ENCODE results near the gene CDKAL1.

The CDKAL1 gene

GRCh38 chr6:21257125-21257524 is 722.9 kb downstream of the CDKAL1 start:
- no peak overlapping the region for H3K27ac ChIP-seq (ENCODE audit: low read depth, low read length)
- no peaks in the 10 kb centered on the region for H3K4me1 ChIP-seq (ENCODE audit: control insufficient read depth in 1 of 2, insufficient read depth in 2 of 2, low read length in 2 of 2)
- H3K4me3 ChIP-seq (ENCODE audit: low read depth in 1 of 2, low read length in 2 of 2), result no peak overlapping the region
- no peaks in the 10 kb centered on the region for H3K36me3 ChIP-seq (ENCODE audit: control insufficient read depth in 1 of 2, insufficient read depth in 2 of 2, low read length in 2 of 2)
- no peak overlapping the region for H3K9ac ChIP-seq (ENCODE audit: low read depth in 1 of 2, low read length in 2 of 2)
- no peaks in the 10 kb centered on the region for H3K9me3 ChIP-seq (ENCODE audit: control insufficient read depth in 1 of 2, low read length in 2 of 2)
- H3K27me3 ChIP-seq (ENCODE audit: control insufficient read depth in 1 of 2, insufficient read depth in 2 of 2, low read length in 2 of 2), result no peaks in the 10 kb centered on the region

GRCh38 chr6:21258665-21259064 is 724.4 kb downstream of the CDKAL1 start:
- H3K4me1 ChIP-seq (ENCODE audit: control insufficient read depth in 1 of 2, insufficient read depth in 2 of 2, low read length in 2 of 2), result no peaks in the 10 kb centered on the region
- H3K36me3 ChIP-seq (ENCODE audit: control insufficient read depth in 1 of 2, insufficient read depth in 2 of 2, low read length in 2 of 2), result no peaks in the 10 kb centered on the region
- H3K27me3 ChIP-seq (ENCODE audit: control insufficient read depth in 1 of 2, insufficient read depth in 2 of 2, low read length in 2 of 2), result no peaks in the 10 kb centered on the region
- no peak overlapping the region for H3K27ac ChIP-seq (ENCODE audit: low read depth, low read length)
- no peak overlapping the region for H3K4me3 ChIP-seq (ENCODE audit: low read depth in 1 of 2, low read length in 2 of 2)
- no peaks in the 10 kb centered on the region for H3K9me3 ChIP-seq (ENCODE audit: control insufficient read depth in 1 of 2, low read length in 2 of 2)
- no peak overlapping the region for H3K9ac ChIP-seq (ENCODE audit: low read depth in 1 of 2, low read length in 2 of 2)

DNA sequence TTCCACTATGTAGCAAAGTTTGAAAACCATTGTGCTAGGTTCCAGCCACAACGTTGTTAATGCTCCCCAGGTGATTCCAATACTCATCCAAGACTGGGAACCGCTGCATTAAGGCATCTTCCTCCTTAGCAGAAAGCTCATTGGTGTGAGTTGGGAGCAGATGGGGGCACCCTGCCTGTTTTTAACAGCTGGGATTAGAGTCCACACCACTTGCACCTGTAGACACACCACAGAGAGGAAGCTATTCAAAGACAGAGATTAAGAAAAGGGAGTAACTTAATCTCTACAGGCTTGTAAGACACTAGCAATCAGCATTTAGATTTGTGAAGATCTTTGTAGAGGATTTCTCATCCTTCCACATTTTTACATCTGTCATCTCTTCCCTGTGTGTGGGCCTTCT is 725.4 kb downstream of the CDKAL1 start:
- Histone ChIP-seq H3K4me1 (ENCODE audit: control insufficient read depth in 1 of 2, insufficient read depth in 2 of 2, low read length in 2 of 2) (no peaks in the 10 kb centered on the region), H3K27me3 (ENCODE audit: control insufficient read depth in 1 of 2, insufficient read depth in 2 of 2, low read length in 2 of 2) (no peaks in the 10 kb centered on the region), H3K4me3 (ENCODE audit: low read depth in 1 of 2, low read length in 2 of 2) (no peak overlapping the region), H3K9me3 (ENCODE audit: control insufficient read depth in 1 of 2, low read length in 2 of 2) (no peaks in the 10 kb centered on the region), H3K36me3 (ENCODE audit: control insufficient read depth in 1 of 2, insufficient read depth in 2 of 2, low read length in 2 of 2) (no peaks in the 10 kb centered on the region), H3K9ac (ENCODE audit: low read depth in 1 of 2, low read length in 2 of 2) (no peak overlapping the region), H3K27ac (ENCODE audit: low read depth, low read length) (no peak overlapping the region)

GRCh38 chr6:21262504-21262903 is 728.2 kb downstream of the CDKAL1 start:
- H3K27me3 ChIP-seq (ENCODE audit: control insufficient read depth in 1 of 2, insufficient read depth in 2 of 2, low read length in 2 of 2), result no peaks in the 10 kb centered on the region
- no peaks in the 10 kb centered on the region for H3K36me3 ChIP-seq (ENCODE audit: control insufficient read depth in 1 of 2, insufficient read depth in 2 of 2, low read length in 2 of 2)
- H3K9ac ChIP-seq (ENCODE audit: low read depth in 1 of 2, low read length in 2 of 2), result no peak overlapping the region
- H3K4me3 ChIP-seq (ENCODE audit: low read depth in 1 of 2, low read length in 2 of 2), result no peak overlapping the region
- H3K9me3 ChIP-seq (ENCODE audit: control insufficient read depth in 1 of 2, low read length in 2 of 2), result no peaks in the 10 kb centered on the region
- H3K4me1 ChIP-seq (ENCODE audit: control insufficient read depth in 1 of 2, insufficient read depth in 2 of 2, low read length in 2 of 2), result no peaks in the 10 kb centered on the region
- no peak overlapping the region for H3K27ac ChIP-seq (ENCODE audit: low read depth, low read length)

DNA sequence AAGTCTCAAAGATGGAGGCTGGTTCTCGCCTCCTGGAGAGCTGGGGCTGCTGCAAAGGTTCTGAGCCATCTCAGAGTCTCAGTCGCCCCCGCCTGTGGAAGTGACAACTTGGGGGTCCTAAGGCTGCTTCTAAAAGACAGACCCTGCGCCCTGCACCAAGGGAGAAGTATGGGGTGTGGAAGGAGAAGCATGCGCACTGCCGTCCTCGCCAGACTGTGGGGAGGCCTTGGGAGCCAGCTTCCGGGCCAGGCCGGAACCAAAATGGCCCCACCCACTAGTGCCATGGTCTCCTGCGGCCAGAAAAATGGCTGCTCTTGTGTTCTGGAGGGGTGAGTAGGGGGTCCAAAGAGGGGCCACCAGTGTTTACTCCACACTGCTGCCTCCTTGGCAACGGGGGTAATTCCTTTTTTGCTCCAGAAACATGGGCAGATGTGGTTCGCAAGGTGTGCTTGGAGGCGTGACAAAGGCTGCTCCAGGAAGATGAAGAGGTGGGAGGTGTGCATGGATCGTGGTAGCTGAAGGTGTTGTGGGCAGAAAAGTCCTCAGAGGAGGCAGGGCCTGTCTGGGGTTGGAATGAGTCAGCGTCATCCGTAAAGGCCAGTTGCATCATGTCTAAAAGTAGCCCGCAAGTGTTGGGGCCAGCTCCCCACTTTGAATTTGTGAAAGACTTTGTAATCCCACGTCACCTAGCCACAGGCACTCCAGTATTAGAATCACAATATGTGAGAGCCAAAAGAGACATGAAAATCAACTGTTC is 729.5 kb downstream of the CDKAL1 start:
- no peaks in the 10 kb centered on the region for H3K4me1 ChIP-seq (ENCODE audit: control insufficient read depth in 1 of 2, insufficient read depth in 2 of 2, low read length in 2 of 2)
- H3K27ac ChIP-seq (ENCODE audit: low read depth, low read length), result no peak overlapping the region
- no peak overlapping the region for H3K9ac ChIP-seq (ENCODE audit: low read depth in 1 of 2, low read length in 2 of 2)
- no peak overlapping the region for H3K4me3 ChIP-seq (ENCODE audit: low read depth in 1 of 2, low read length in 2 of 2)
- H3K27me3 ChIP-seq (ENCODE audit: control insufficient read depth in 1 of 2, insufficient read depth in 2 of 2, low read length in 2 of 2), result no peaks in the 10 kb centered on the region
- H3K36me3 ChIP-seq (ENCODE audit: control insufficient read depth in 1 of 2, insufficient read depth in 2 of 2, low read length in 2 of 2), result no peaks in the 10 kb centered on the region
- no peaks in the 10 kb centered on the region for H3K9me3 ChIP-seq (ENCODE audit: control insufficient read depth in 1 of 2, low read length in 2 of 2)

GRCh38 chr6:21264288-21265033 is 730.2 kb downstream of the CDKAL1 start:
- H3K27me3 ChIP-seq (ENCODE audit: control insufficient read depth in 1 of 2, insufficient read depth in 2 of 2, low read length in 2 of 2), result no peaks in the 10 kb centered on the region
- H3K27ac ChIP-seq (ENCODE audit: low read depth, low read length), result no peak overlapping the region
- H3K4me1 ChIP-seq (ENCODE audit: control insufficient read depth in 1 of 2, insufficient read depth in 2 of 2, low read length in 2 of 2), result no peaks in the 10 kb centered on the region
- no peaks in the 10 kb centered on the region for H3K36me3 ChIP-seq (ENCODE audit: control insufficient read depth in 1 of 2, insufficient read depth in 2 of 2, low read length in 2 of 2)
- no peak overlapping the region for H3K4me3 ChIP-seq (ENCODE audit: low read depth in 1 of 2, low read length in 2 of 2)
- no peaks in the 10 kb centered on the region for H3K9me3 ChIP-seq (ENCODE audit: control insufficient read depth in 1 of 2, low read length in 2 of 2)
- no peak overlapping the region for H3K9ac ChIP-seq (ENCODE audit: low read depth in 1 of 2, low read length in 2 of 2)

GRCh38 chr6:21265034-21265729 is 730.9 kb downstream of the CDKAL1 start:
- Histone ChIP-seq H3K9me3 (ENCODE audit: control insufficient read depth in 1 of 2, low read length in 2 of 2) (no peaks in the 10 kb centered on the region), H3K27ac (ENCODE audit: low read depth, low read length) (no peak overlapping the region), H3K4me3 (ENCODE audit: low read depth in 1 of 2, low read length in 2 of 2) (no peak overlapping the region), H3K27me3 (ENCODE audit: control insufficient read depth in 1 of 2, insufficient read depth in 2 of 2, low read length in 2 of 2) (no peaks in the 10 kb centered on the region), H3K36me3 (ENCODE audit: control insufficient read depth in 1 of 2, insufficient read depth in 2 of 2, low read length in 2 of 2) (no peaks in the 10 kb centered on the region), H3K9ac (ENCODE audit: low read depth in 1 of 2, low read length in 2 of 2) (no peak overlapping the region), H3K4me1 (ENCODE audit: control insufficient read depth in 1 of 2, insufficient read depth in 2 of 2, low read length in 2 of 2) (no peaks in the 10 kb centered on the region)

GRCh38 chr6:21265730-21266044 is 731.4 kb downstream of the CDKAL1 start:
- Histone ChIP-seq H3K36me3 (ENCODE audit: control insufficient read depth in 1 of 2, insufficient read depth in 2 of 2, low read length in 2 of 2) (no peaks in the 10 kb centered on the region), H3K27me3 (ENCODE audit: control insufficient read depth in 1 of 2, insufficient read depth in 2 of 2, low read length in 2 of 2) (no peaks in the 10 kb centered on the region), H3K27ac (ENCODE audit: low read depth, low read length) (no peak overlapping the region), H3K4me1 (ENCODE audit: control insufficient read depth in 1 of 2, insufficient read depth in 2 of 2, low read length in 2 of 2) (no peaks in the 10 kb centered on the region), H3K9ac (ENCODE audit: low read depth in 1 of 2, low read length in 2 of 2) (no peak overlapping the region), H3K4me3 (ENCODE audit: low read depth in 1 of 2, low read length in 2 of 2) (no peak overlapping the region), H3K9me3 (ENCODE audit: control insufficient read depth in 1 of 2, low read length in 2 of 2) (no peaks in the 10 kb centered on the region)

- Histone ChIP-seq H3K27me3 (ENCODE audit: control insufficient read depth in 1 of 2, insufficient read depth in 2 of 2, low read length in 2 of 2) (no peaks in the 10 kb centered on the region), H3K4me1 (ENCODE audit: control insufficient read depth in 1 of 2, insufficient read depth in 2 of 2, low read length in 2 of 2) (no peaks in the 10 kb centered on the region), H3K27ac (ENCODE audit: low read depth, low read length) (no peak overlapping the region), H3K9me3 (ENCODE audit: control insufficient read depth in 1 of 2, low read length in 2 of 2) (no peaks in the 10 kb centered on the region), H3K4me3 (ENCODE audit: low read depth in 1 of 2, low read length in 2 of 2) (no peak overlapping the region), H3K9ac (ENCODE audit: low read depth in 1 of 2, low read length in 2 of 2) (no peak overlapping the region), H3K36me3 (ENCODE audit: control insufficient read depth in 1 of 2, insufficient read depth in 2 of 2, low read length in 2 of 2) (no peaks in the 10 kb centered on the region)
Observed at GRCh38 chr6:21270636-21271201, 736.5 kb downstream of the CDKAL1 start.
